ENCODE measurements around the gene MAPT.

MAPT gene

GRCh38 chr17:45966606-45967280 lies 72.4 kb downstream of the MAPT start:
- no peak for TF ChIP-seq CTCF (IDR thresholded peaks at IDR 0.05)

DNA sequence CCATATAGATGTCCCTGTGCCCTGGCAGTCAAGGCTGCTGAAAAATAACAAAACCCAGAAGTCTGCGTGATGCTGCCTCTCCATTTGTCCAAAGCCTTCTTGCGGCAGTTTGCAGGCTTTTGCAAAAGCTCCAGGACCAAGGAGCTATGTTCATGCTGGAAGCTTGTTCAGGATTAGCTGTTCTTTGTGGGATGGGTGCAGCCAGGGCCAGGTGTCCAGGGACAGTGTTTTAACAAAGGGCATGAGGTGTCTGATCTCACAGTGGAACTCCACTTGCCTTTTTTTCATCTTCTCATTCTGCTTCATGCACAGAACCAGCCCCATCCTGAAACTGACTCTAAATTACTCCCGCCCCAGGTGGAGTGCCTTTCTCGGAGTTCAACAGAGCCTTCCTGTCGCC lies 73.0 kb downstream of the MAPT start:
- no peak for TF ChIP-seq CTCF (IDR thresholded peaks at IDR 0.05)

DNA sequence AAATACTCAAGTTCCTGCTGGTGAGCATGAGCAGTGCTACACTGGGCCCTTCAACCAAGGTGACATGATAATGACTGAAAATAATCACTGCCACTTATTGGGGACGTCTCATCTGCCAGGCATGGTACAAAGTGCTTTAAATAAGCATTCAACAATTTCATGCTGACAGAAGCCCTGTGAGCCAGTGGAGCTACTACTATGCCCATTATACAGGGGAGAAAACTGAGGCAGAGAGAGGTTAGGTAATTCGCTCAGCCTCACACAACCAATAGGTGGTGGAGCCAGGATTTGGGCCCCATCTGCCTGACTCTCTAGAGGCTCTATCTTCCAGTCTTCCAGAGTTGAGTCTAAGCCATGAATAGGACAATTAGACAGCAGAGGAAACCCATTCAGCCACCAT lies 74.4 kb downstream of the MAPT start:
- TF ChIP-seq CTCF (IDR thresholded peaks at IDR 0.05): no peak

- TF ChIP-seq CTCF (IDR thresholded peaks at IDR 0.05): no peak
These were observed 75.4 kb downstream of the MAPT start for GRCh38 chr17:45969726-45970125.

GRCh38 chr17:45970659-45971058 lies 76.3 kb downstream of the MAPT start:
- no peak for TF ChIP-seq CTCF (IDR thresholded peaks at IDR 0.05)

DNA sequence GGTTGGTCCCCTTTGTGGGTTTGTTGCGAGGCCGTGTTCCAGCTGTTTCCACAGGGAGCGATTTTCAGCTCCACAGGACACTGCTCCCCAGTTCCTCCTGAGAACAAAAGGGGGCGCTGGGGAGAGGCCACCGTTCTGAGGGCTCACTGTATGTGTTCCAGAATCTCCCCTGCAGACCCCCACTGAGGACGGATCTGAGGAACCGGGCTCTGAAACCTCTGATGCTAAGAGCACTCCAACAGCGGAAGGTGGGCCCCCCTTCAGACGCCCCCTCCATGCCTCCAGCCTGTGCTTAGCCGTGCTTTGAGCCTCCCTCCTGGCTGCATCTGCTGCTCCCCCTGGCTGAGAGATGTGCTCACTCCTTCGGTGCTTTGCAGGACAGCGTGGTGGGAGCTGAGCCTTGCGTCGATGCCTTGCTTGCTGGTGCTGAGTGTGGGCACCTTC lies 77.4 kb downstream of the MAPT start:
- no peak for TF ChIP-seq CTCF (IDR thresholded peaks at IDR 0.05)

DNA sequence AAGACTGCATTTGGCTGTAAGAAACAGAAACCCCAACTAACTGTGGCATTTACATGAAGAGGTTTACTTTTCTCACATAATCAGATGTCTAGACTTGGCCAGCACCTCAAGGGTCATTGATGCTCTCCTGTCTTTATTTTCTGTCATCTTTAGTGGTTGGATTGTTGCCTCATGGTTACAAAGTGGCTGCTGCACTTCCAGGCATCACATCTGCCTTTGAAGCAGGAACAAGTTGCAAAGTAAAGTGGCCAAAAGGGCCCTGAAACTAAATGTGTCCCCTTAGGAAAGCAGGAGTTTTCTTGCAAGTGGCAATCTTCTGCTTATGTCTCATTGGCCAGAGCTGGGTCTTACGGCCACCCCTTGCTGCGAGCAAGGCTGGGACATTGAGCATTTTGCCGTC lies 78.2 kb downstream of the MAPT start:
- no peak for TF ChIP-seq CTCF (IDR thresholded peaks at IDR 0.05)

All from LNCAP (cell line).